IMR-90 (cell line): Measurements from ENCODE around the gene GMCL1. TPM values are rescaled to one million over a fixed set of nuclear protein-coding genes. Genes with fewer than 3 reads are reported as not detected.

Experiments used
- ATAC-seq: fragments of 200-7000 bp; cut with Tn5 transposase; 2 replicates; pipeline ENCODE4 v1.9.1; 2020; ENCODE audit warnings: low read depth, mild to moderate bottlenecking, moderate library complexity
- BruUV-seq: library from RNA; stranded (reverse); fragments of 400-500 nt; replicated peaks from 2 replicates; lab custom pipeline; 2021; lab: Mats Ljungman, UMichigan
- CTCF ChIA-PET: fragments of 300-600 bp; formaldehyde crosslinking; extraction: SDS; loops from one replicate; lab custom pipeline; 2021; ENCODE audit warnings: antibody characterized with exemption; lab: Yijun Ruan, JAX
- POLR2A ChIA-PET: fragments of 300-600 bp; sonication (Branson Sonifier 250); formaldehyde crosslinking; loops from one replicate; lab custom pipeline; 2022; ENCODE audit warnings: antibody characterized with exemption; ENCODE audit not compliant: unreplicated experiment; lab: Charles Lee
- DNase-seq: peaks from one replicate; pipeline ENCODE4 v3.0.0; 2013
- H2AFZ ChIP-seq: replicated peaks from 2 replicates; pipeline ENCODE3; 2013; ENCODE audit warnings: low read length, mild to moderate bottlenecking; ENCODE audit not compliant: poor library complexity
- H2AK5ac ChIP-seq: 2 replicates; pipeline ENCODE4 v1.6.1; 2013; ENCODE audit warnings: low read depth, low read length, inconsistent platforms
- H2AK9ac ChIP-seq: replicated peaks from 2 replicates; pipeline ENCODE3; 2013; ENCODE audit warnings: mild to moderate bottlenecking, low read depth, low read length, moderate library complexity; ENCODE audit not compliant: poor library complexity
- H2BK120ac ChIP-seq: 2 replicates; pipeline ENCODE4 v1.6.1; 2013; ENCODE audit warnings: low read depth, low read length, inconsistent platforms
- H2BK15ac ChIP-seq: 3 replicates; pipeline ENCODE4 v1.6.1; 2013; ENCODE audit warnings: low read depth, low read length, inconsistent platforms
- H2BK20ac ChIP-seq: 2 replicates; pipeline ENCODE4 v1.6.1; 2013; ENCODE audit warnings: low read depth, mild to moderate bottlenecking, inconsistent platforms, low read length, moderate library complexity
- H2BK5ac ChIP-seq: 2 replicates; pipeline ENCODE4 v1.6.1; 2013; ENCODE audit warnings: mild to moderate bottlenecking, low read depth, low read length, inconsistent platforms; ENCODE audit not compliant: poor library complexity, severe bottlenecking
- H3K14ac ChIP-seq: replicated peaks from 2 replicates; pipeline ENCODE4 v1.6.1; 2013; ENCODE audit warnings: low read depth, low read length, inconsistent platforms
- H3K18ac ChIP-seq: 2 replicates; pipeline ENCODE4 v1.6.1; 2013; ENCODE audit warnings: low read depth, low read length, control low read depth
- H3K23ac ChIP-seq: 2 replicates; pipeline ENCODE4 v1.6.1; 2013; ENCODE audit warnings: low read depth, low read length, inconsistent platforms
- H3K27ac ChIP-seq: 2 replicates; pipeline ENCODE4 v1.5.1; 2013; ENCODE audit warnings: mild to moderate bottlenecking, control low read depth, low read length; ENCODE audit not compliant: insufficient read depth
- H3K27me3 ChIP-seq: 2 replicates; pipeline ENCODE4 v1.6.1; 2013; ENCODE audit warnings: low read length; ENCODE audit not compliant: control insufficient read depth, insufficient read depth
- H3K36me3 ChIP-seq: 2 replicates; pipeline ENCODE4 v1.6.1; 2013; ENCODE audit warnings: low read length, mixed read lengths; ENCODE audit not compliant: control insufficient read depth, insufficient read depth
- H3K4ac ChIP-seq: 2 replicates; pipeline ENCODE4 v1.6.1; 2013; ENCODE audit warnings: low read depth, low read length, inconsistent platforms
- H3K4me1 ChIP-seq: 2 replicates; pipeline ENCODE4 v1.6.1; 2013; ENCODE audit warnings: low read length, mixed read lengths; ENCODE audit not compliant: control insufficient read depth, insufficient read depth
- H3K4me2 ChIP-seq: 2 replicates; pipeline ENCODE4 v1.6.1; 2013; ENCODE audit warnings: low read depth, mild to moderate bottlenecking, control low read depth, low read length, moderate library complexity
- H3K4me3 ChIP-seq: 2 replicates; pipeline ENCODE4 v1.5.1; 2013; ENCODE audit warnings: low read depth, mild to moderate bottlenecking, control low read depth, low read length, moderate library complexity; ENCODE audit not compliant: insufficient read depth
- H3K56ac ChIP-seq: 2 replicates; pipeline ENCODE4 v1.6.1; 2013; ENCODE audit warnings: low read length, inconsistent platforms; ENCODE audit not compliant: insufficient read depth; ENCODE audit errors: extremely low read depth
- H3K79me1 ChIP-seq, 2 experiments: 2 replicates each; pipeline ENCODE4 v1.6.1; 2013; ENCODE audit warnings: low read length in 2 of 2, inconsistent platforms in 1 of 2, low read depth in 1 of 2
- H3K9ac ChIP-seq: 2 replicates; pipeline ENCODE4 v1.6.1; 2013; ENCODE audit warnings: low read depth, low read length, control low read depth
- H3K9me1 ChIP-seq: 2 replicates; pipeline ENCODE4 v1.6.1; 2013; ENCODE audit warnings: low read length, inconsistent platforms; ENCODE audit not compliant: insufficient read depth
- H3K9me3 ChIP-seq: 2 replicates; pipeline ENCODE4 v1.6.1; 2013; ENCODE audit warnings: low read length; ENCODE audit not compliant: control insufficient read depth, insufficient read depth
- H4K20me1 ChIP-seq: 2 replicates; pipeline ENCODE4 v1.6.1; 2013; ENCODE audit warnings: low read length, inconsistent platforms; ENCODE audit not compliant: insufficient read depth
- H4K5ac ChIP-seq: 2 replicates; pipeline ENCODE4 v1.6.1; 2013; ENCODE audit warnings: mild to moderate bottlenecking, low read depth, low read length, control low read depth
- H4K8ac ChIP-seq, 2 experiments: 2 replicates each; pipeline ENCODE4 v1.6.1; 2013; ENCODE audit warnings: low read depth in 2 of 2, low read length in 2 of 2, control low read depth in 1 of 2, inconsistent platforms in 1 of 2
- H4K91ac ChIP-seq: 2 replicates; pipeline ENCODE4 v1.6.1; 2013; ENCODE audit warnings: low read depth, low read length, inconsistent platforms; ENCODE audit not compliant: insufficient read depth
- MAZ ChIP-seq: IDR thresholded peaks from 2 replicates; pipeline ENCODE4 v1.6.1; 2012; ENCODE audit warnings: low read depth, mild to moderate bottlenecking, low read length, improper control_type of control experiment, moderate library complexity, borderline replicate concordance
- MXI1 ChIP-seq: IDR thresholded peaks from 2 replicates; pipeline ENCODE4 v1.6.1; 2012; ENCODE audit warnings: low read depth, mild to moderate bottlenecking, low read length, moderate library complexity, borderline replicate concordance
- NFE2L2 ChIP-seq: fragments of 150-350 bp; IDR thresholded peaks from 2 replicates; pipeline ENCODE4 v1.6.1; 2016; ENCODE audit warnings: low read depth, mild to moderate bottlenecking, low read length
- RAD21 ChIP-seq: IDR thresholded peaks from 2 replicates; pipeline ENCODE4 v1.6.1; 2012; ENCODE audit warnings: low read length, improper control_type of control experiment
- WGBS, 2 experiments: methylation state at CpG; one replicate each; pipeline versions ENCODE4 v1.1.5 to v1.1.7; 2013; ENCODE audit warnings: missing lambda C conversion rate in 2 of 2; ENCODE audit not compliant: insufficient read length in 1 of 2; ENCODE audit errors: extremely low coverage in 2 of 2; 5-methylcytosine and 5-hydroxymethylcytosine counted together
- dilution Hi-C: fragments of 300-500 bp; cut with HindIII; formaldehyde crosslinking; loops from one replicate; pipeline ENCODE4 v1.14.3; 2018; ENCODE audit warnings: low sequenced_read_pairs; ENCODE audit not compliant: unreplicated experiment
- in situ Hi-C: fragments of 300-500 bp; cut with MboI; formaldehyde crosslinking; loops from 3 replicates; pipeline ENCODE4 v1.14.3; 2019; ENCODE audit warnings: low sequenced_read_pairs, inconsistent platforms, mixed read lengths
- intact Hi-C: fragments of 100-400 bp; cut with micrococcal nuclease; formaldehyde crosslinking; loops from 2 replicates; pipeline ENCODE4 v1.10.0; 2022
- polyA plus RNA-seq, 3 experiments: library from polyadenylated mRNA; depleted of rRNA; stranded (reverse); fragments of >200 nt; gene quantifications; 2 replicates each; pipeline ENCODE4 v1.2.3, GENCODE V29; 2012; ENCODE audit warnings: low replicate concordance in 1 of 3
- total RNA-seq: library from RNA; depleted of rRNA; stranded (reverse); fragments of >200 nt; gene quantifications from 2 replicates; pipeline ENCODE4 v1.2.3, GENCODE V29; 2012
- TF ChIP-seq, protein P1 (sequence below): fragments of 150-350 bp; IDR thresholded peaks from 2 replicates; pipeline ENCODE4 v1.6.1; 2017; ENCODE audit warnings: mild to moderate bottlenecking, antibody characterized with exemption, low read length, low read depth

Gene GMCL1
- total and polyA plus RNA-seq, 2 of the 4 experiments (the other 2 are of a cell fraction), result 2.8 to 3.4 TPM

DNA sequence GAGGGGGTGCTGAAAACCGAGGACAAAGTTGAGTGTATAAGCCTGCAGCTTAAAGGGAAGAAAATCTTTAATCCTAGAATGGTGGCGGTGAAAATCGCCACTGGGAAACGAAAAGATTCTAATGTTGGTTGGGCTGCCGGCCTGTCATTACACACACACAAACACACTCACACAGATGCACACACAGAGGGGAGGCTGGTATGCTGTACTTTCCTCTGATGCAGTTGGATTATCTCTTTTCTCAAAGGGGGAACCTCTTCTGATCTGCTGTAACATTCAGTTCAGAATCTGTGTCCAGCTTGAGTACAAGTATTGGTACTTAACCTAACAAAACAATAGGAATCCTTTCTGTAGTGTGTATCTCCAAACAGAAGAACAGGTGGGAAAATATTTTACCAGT lies 48.5 kb upstream of the GMCL1 start:
- H2BK15ac ChIP-seq, result no peak overlapping the region
- H4K5ac ChIP-seq, result no peak overlapping the region
- H2AK9ac ChIP-seq, result no peak overlapping the region
- no peak overlapping the region for H3K9ac ChIP-seq
- in situ Hi-C loops, result no loop called here
- ATAC-seq (no peak), DNase-seq (no peak)
- no peak overlapping the region for H2AK5ac ChIP-seq
- dilution Hi-C loops, result no loop called here
- H3K36me3 ChIP-seq, result no peaks in the 10 kb centered on the region
- H2BK120ac ChIP-seq, result no peak overlapping the region
- ChIA-PET CTCF (interaction anchor here (1.0 kb wide), 1 partner anchor 56 kb away, joined by 3 read pairs; no protein-coding TSS in a partner anchor), POLR2A (no interaction called here)
- no CpG with 5 or more reads among the region's 5 CpGs for WGBS, 2 experiments
- H2BK5ac ChIP-seq, result no peak overlapping the region
- H2BK20ac ChIP-seq, result no peak overlapping the region
- no peak overlapping the region for H3K4ac ChIP-seq
- no peak overlapping the region for H3K4me2 ChIP-seq
- no peak overlapping the region for H3K23ac ChIP-seq
- H3K14ac ChIP-seq, result no peak overlapping the region
- no peak overlapping the region for H3K27ac ChIP-seq
- H4K91ac ChIP-seq, result no peak overlapping the region
- intact Hi-C loops, result no loop called here
- H2AFZ ChIP-seq, result no peak overlapping the region
- H3K27me3 ChIP-seq, result no peaks in the 10 kb centered on the region
- H3K79me1 ChIP-seq, result peaks cover 0 to 14% of the 10 kb centered on the region in 2 experiments; a peak in 2 of 4 replicates
- no peak overlapping the region for H3K18ac ChIP-seq
- no peaks in the 10 kb centered on the region; the same call in 1 of the 2 replicates for H4K20me1 ChIP-seq
- TF ChIP-seq NFE2L2 (no peak), MAZ (no peak), MXI1 (no peak), RAD21 (no peak)
- TF ChIP-seq, protein P1, sequence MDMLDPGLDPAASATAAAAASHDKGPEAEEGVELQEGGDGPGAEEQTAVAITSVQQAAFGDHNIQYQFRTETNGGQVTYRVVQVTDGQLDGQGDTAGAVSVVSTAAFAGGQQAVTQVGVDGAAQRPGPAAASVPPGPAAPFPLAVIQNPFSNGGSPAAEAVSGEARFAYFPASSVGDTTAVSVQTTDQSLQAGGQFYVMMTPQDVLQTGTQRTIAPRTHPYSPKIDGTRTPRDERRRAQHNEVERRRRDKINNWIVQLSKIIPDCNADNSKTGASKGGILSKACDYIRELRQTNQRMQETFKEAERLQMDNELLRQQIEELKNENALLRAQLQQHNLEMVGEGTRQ, result no peak
- peaks cover 4% of the 10 kb centered on the region; the same call in 1 of the 2 replicates for H3K4me1 ChIP-seq
- no peaks in the 10 kb centered on the region; the same call in 1 of the 2 replicates for H3K9me3 ChIP-seq
- no TSS peak for BruUV-seq
- H3K56ac ChIP-seq, result no peak overlapping the region
- H3K4me3 ChIP-seq, result no peak overlapping the region
- H3K9me1 ChIP-seq, result peaks cover 10% of the 10 kb centered on the region
- no peak overlapping the region for H4K8ac ChIP-seq
